D721Med (cell line): ENCODE results near the gene SLC35C1.

Experiments
- DNase-seq: peaks from one replicate; pipeline ENCODE4 v3.0.0; 2011; ENCODE audit warnings: low spot score; ENCODE audit not compliant: insufficient read length
- FAIRE-seq: peaks from 2 replicates; lab custom pipeline; 2011; peaks lifted over from hg19 to GRCh38; lab: Jason Lieb, UNC
- CTCF ChIP-seq: IDR thresholded peaks from 2 replicates; pipeline ENCODE4 v1.5.1; 2012; ENCODE audit warnings: mild to moderate bottlenecking, control low read depth; ENCODE audit not compliant: insufficient read depth; ENCODE audit errors: missing control alignments

SLC35C1 gene

GRCh38 chr11:45852712-45853101 is 47.8 kb downstream of the SLC35C1 start:
- no peak for TF ChIP-seq CTCF
- no peak for FAIRE-seq
- no peak for DNase-seq

- no peak for TF ChIP-seq CTCF
- DNase-seq (no peak), FAIRE-seq (no peak)
Measured at GRCh38 chr11:45853332-45854219, 48.6 kb downstream of the SLC35C1 start.

GRCh38 chr11:45855308-45855707 is 50.4 kb downstream of the SLC35C1 start:
- no peak for FAIRE-seq
- DNase-seq = no peak
- no peak for TF ChIP-seq CTCF

- DNase-seq (no peak), FAIRE-seq (no peak)
- no peak for TF ChIP-seq CTCF
Measured at GRCh38 chr11:45856044-45856468, 51.1 kb downstream of the SLC35C1 start.

GRCh38 chr11:45857961-45858474 is 53.1 kb downstream of the SLC35C1 start:
- no peak for FAIRE-seq
- DNase-seq = no peak
- TF ChIP-seq CTCF = no peak

- no peak for DNase-seq
- no peak for FAIRE-seq
- TF ChIP-seq CTCF = no peak
Measured at GRCh38 chr11:45858751-45859398, 53.9 kb downstream of the SLC35C1 start.

- no peak for FAIRE-seq
- DNase-seq = no peak
Measured at GRCh38 chr11:45859661-45860140, 54.8 kb downstream of the SLC35C1 start.

More at GRCh38 chr11:45859661-45860140, 54.8 kb downstream of the SLC35C1 start:
- TF ChIP-seq CTCF = no peak
